ENCODE data around the gene SLC39A11.

DNA sequence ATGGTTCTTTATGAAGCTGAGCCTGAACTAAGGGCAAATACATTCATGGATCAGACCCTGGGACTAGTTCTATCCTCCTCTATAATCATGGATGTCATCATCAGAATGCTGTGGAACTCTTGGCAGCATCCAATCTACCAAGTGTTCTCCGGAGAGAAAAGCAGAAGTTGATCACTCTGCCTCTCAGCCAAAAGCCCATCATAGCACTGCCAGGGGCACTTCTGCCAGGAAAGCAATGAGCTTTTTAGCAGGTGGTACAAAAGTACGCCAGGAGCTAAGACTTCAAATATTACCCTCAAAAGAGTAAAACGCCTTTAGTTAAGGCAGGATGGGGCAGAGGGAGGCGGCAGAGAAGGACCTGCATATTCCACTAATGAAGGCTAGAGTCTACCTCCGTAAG, 279.0 kb downstream of the SLC39A11 start:
- TF ChIP-seq, protein P1, sequence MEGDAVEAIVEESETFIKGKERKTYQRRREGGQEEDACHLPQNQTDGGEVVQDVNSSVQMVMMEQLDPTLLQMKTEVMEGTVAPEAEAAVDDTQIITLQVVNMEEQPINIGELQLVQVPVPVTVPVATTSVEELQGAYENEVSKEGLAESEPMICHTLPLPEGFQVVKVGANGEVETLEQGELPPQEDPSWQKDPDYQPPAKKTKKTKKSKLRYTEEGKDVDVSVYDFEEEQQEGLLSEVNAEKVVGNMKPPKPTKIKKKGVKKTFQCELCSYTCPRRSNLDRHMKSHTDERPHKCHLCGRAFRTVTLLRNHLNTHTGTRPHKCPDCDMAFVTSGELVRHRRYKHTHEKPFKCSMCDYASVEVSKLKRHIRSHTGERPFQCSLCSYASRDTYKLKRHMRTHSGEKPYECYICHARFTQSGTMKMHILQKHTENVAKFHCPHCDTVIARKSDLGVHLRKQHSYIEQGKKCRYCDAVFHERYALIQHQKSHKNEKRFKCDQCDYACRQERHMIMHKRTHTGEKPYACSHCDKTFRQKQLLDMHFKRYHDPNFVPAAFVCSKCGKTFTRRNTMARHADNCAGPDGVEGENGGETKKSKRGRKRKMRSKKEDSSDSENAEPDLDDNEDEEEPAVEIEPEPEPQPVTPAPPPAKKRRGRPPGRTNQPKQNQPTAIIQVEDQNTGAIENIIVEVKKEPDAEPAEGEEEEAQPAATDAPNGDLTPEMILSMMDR (IDR thresholded peaks at IDR 0.05), result no peak
- TF ChIP-seq POLR2A (IDR thresholded peaks at IDR 0.05), result no peak

Measured in esophagus squamous epithelium (tissue), 4 donors.